Panc1 (cell line): ENCODE data around the gene ENTPD3. TPM values are rescaled to one million over a fixed set of nuclear protein-coding genes. Genes with fewer than 3 reads are reported as not detected.

Source experiments
- ATAC-seq: fragments of 200-7000 bp; cut with Tn5 transposase; 2 replicates; pipeline ENCODE4 v1.9.1; 2020; ENCODE audit warnings: mild to moderate bottlenecking, moderate library complexity
- BruUV-seq: library from RNA; stranded (reverse); fragments of 400-500 nt; replicated peaks from 2 replicates; lab custom pipeline; 2021; lab: Mats Ljungman, UMichigan
- CTCF ChIA-PET: fragments of 300-600 bp; sonication (Branson Sonifier 250); formaldehyde crosslinking; loops from one replicate; lab custom pipeline; 2022; ENCODE audit warnings: antibody characterized with exemption; lab: Charles Lee
- POLR2A ChIA-PET: fragments of 300-600 bp; sonication (Branson Sonifier 250); formaldehyde crosslinking; loops from one replicate; lab custom pipeline; 2022; ENCODE audit warnings: antibody characterized with exemption; lab: Charles Lee
- DNase-seq: peaks from one replicate; pipeline ENCODE4 v3.0.0-alpha.2; 2010; ENCODE audit warnings: low read depth, low spot score
- H3K27ac ChIP-seq: 2 replicates; pipeline ENCODE4 v1.5.1; 2011; ENCODE audit warnings: mild to moderate bottlenecking, low read length, inconsistent platforms
- H3K27me3 ChIP-seq: fragments of 200-500 bp; sonication (Bioruptor generic); 2 replicates; pipeline ENCODE4 v1.6.0; 2014; ENCODE audit warnings: low read length, inconsistent platforms; ENCODE audit not compliant: control insufficient read depth, insufficient read depth
- H3K36me3 ChIP-seq: fragments of 200-500 bp; sonication (Bioruptor generic); 2 replicates; pipeline ENCODE4 v1.5.1; 2014; ENCODE audit warnings: inconsistent platforms, mild to moderate bottlenecking, low read length, moderate library complexity; ENCODE audit not compliant: control insufficient read depth, insufficient read depth
- H3K4me1 ChIP-seq: 2 replicates; pipeline ENCODE4 v1.5.1; 2011; ENCODE audit warnings: inconsistent platforms, mild to moderate bottlenecking, low read length, moderate library complexity; ENCODE audit not compliant: control insufficient read depth, insufficient read depth
- H3K4me3 ChIP-seq, 2 experiments: 2 replicates each; pipeline ENCODE4 v1.5.1; 2011 to 2012; ENCODE audit warnings: low read depth in 2 of 2, low read length in 2 of 2, mild to moderate bottlenecking in 2 of 2, inconsistent platforms in 1 of 2, moderate library complexity in 1 of 2
- H3K9me3 ChIP-seq: fragments of 200-500 bp; sonication (Bioruptor generic); 2 replicates; pipeline ENCODE4 v1.5.1; 2014; ENCODE audit warnings: low read depth, mild to moderate bottlenecking, inconsistent platforms, low read length, moderate library complexity; ENCODE audit not compliant: control insufficient read depth, insufficient read depth
- CTCF ChIP-seq: fragments of 450-650 bp; IDR thresholded peaks from 2 replicates; pipeline ENCODE4 v1.5.1; 2017; ENCODE audit warnings: mild to moderate bottlenecking
- POLR2AphosphoS5 ChIP-seq: IDR thresholded peaks from 2 replicates; pipeline ENCODE4 v1.6.1; 2012; ENCODE audit warnings: mild to moderate bottlenecking, low read depth, low read length, moderate library complexity
- REST ChIP-seq, 2 experiments: IDR thresholded peaks; 2 replicates each; pipeline ENCODE4 v1.6.1; 2011 to 2012; ENCODE audit warnings: low read depth in 2 of 2, control low read depth in 1 of 2, low read length in 1 of 2, mild to moderate bottlenecking in 1 of 2, moderate library complexity in 1 of 2; ENCODE audit not compliant: insufficient read depth in 1 of 2
- SIN3A ChIP-seq: IDR thresholded peaks from 2 replicates; pipeline ENCODE4 v1.6.1; 2012; ENCODE audit warnings: low read depth, mild to moderate bottlenecking, low read length, moderate library complexity, borderline replicate concordance; ENCODE audit not compliant: insufficient read depth
- TCF7L2 ChIP-seq: IDR thresholded peaks from 2 replicates; pipeline ENCODE4 v1.6.1; 2011; ENCODE audit warnings: mild to moderate bottlenecking, low read depth, low read length, inconsistent platforms
- in situ Hi-C: cut with HindIII; loops from 2 replicates; pipeline ENCODE4 v1.10.0; 2016; ENCODE audit warnings: low sequenced_read_pairs, low pct_unique_long_range_greater_than_20kb
- intact Hi-C: fragments of 100-400 bp; cut with micrococcal nuclease; formaldehyde crosslinking; loops from one replicate; pipeline ENCODE4 v1.10.0; 2022; ENCODE audit not compliant: unreplicated experiment
- total RNA-seq: library from RNA; stranded (reverse); gene quantifications from one replicate; pipeline ENCODE4 v1.2.1, GENCODE V29; 2021; ENCODE audit not compliant: unreplicated experiment

ENTPD3 gene
- total RNA-seq, 1 experiment from 2014 or later = not detected

GRCh38 chr3:40445062-40445461 is 58.1 kb downstream of the ENTPD3 start:
- ATAC-seq (no peak), DNase-seq (no peak)
- TF ChIP-seq TCF7L2 = no peak
- no peak for TF ChIP-seq SIN3A
- no peak for TF ChIP-seq CTCF
- no peak for TF ChIP-seq REST (IDR thresholded peaks at IDR 0.05; ENCODE audit: insufficient read depth in 1 of 2, low read depth in 2 of 2, low read length in 1 of 2)
- no peak for TF ChIP-seq POLR2AphosphoS5
- Histone ChIP-seq H3K9me3 (no peaks in the 10 kb centered on the region), H3K4me3 (no peak overlapping the region), H3K27ac (no peak overlapping the region), H3K4me1 (no peaks in the 10 kb centered on the region), H3K36me3 (no peaks in the 10 kb centered on the region), H3K27me3 (no peaks in the 10 kb centered on the region)
- CTCF ChIA-PET = no interaction called here
- POLR2A ChIA-PET = no interaction called here
- in situ Hi-C loops = no loop called here
- BruUV-seq = no TSS peak
- intact Hi-C loops = no loop called here

GRCh38 chr3:40445880-40446279 is 58.9 kb downstream of the ENTPD3 start:
- no peak for ATAC-seq

More at GRCh38 chr3:40445880-40446279, 58.9 kb downstream of the ENTPD3 start:
- no peak overlapping the region for H3K27ac ChIP-seq
- no peaks in the 10 kb centered on the region for H3K9me3 ChIP-seq
- no peaks in the 10 kb centered on the region for H3K27me3 ChIP-seq
- intact Hi-C loops = no loop called here
- no TSS peak for BruUV-seq
- in situ Hi-C loops = no loop called here
- DNase-seq = no peak
- H3K36me3 ChIP-seq = no peaks in the 10 kb centered on the region
- ChIA-PET CTCF (no interaction called here), POLR2A (no interaction called here)
- H3K4me1 ChIP-seq = no peaks in the 10 kb centered on the region
- no peak overlapping the region for H3K4me3 ChIP-seq
- TF ChIP-seq SIN3A (no peak), TCF7L2 (no peak), POLR2AphosphoS5 (no peak), CTCF (no peak), REST (IDR thresholded peaks at IDR 0.05; ENCODE audit: insufficient read depth in 1 of 2, low read depth in 2 of 2, low read length in 1 of 2) (no peak)
